Astrocyte of the cerebellum (primary cell): ENCODE measurements around the gene MNT.

Experiments
- DNase-seq: peaks from one replicate; pipeline ENCODE4 v3.0.0-alpha.2; 2011; ENCODE audit warnings: low read depth
- H3K4me3 ChIP-seq: 2 replicates; pipeline ENCODE4 v1.5.1; 2011; ENCODE audit warnings: mild to moderate bottlenecking, low read depth, low read length, moderate library complexity
- in situ Hi-C: cut with HindIII; loops from 2 replicates; pipeline ENCODE4 v1.10.0; 2017; ENCODE audit warnings: low sequenced_read_pairs
- TF ChIP-seq, protein P1 (sequence below): IDR thresholded peaks from 2 replicates; pipeline ENCODE4 v1.5.1; 2012; ENCODE audit warnings: low read length, low read depth, moderate library complexity, mild to moderate bottlenecking; ENCODE audit errors: missing control alignments

The MNT gene

DNA sequence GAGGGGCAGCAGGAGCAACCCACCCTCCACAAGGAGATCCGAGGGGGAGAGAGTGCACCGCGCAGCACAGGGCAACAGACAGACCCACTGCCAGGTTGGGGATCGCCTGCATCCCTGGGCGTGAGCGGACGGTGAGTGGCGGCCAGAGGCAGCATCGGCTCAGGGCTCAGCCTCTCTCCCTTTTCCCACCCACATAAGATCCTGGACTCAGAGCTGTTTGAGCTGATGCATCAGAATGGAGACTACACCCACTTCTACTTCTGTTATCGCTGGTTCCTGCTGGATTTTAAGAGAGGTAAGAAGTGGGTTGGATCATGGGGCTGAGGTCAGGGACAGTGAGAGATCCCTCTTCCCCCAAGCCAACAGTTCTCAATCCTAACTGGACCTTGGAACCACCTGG is 23.2 kb downstream of the MNT start:
- no peak for DNase-seq
- TF ChIP-seq, protein P1, sequence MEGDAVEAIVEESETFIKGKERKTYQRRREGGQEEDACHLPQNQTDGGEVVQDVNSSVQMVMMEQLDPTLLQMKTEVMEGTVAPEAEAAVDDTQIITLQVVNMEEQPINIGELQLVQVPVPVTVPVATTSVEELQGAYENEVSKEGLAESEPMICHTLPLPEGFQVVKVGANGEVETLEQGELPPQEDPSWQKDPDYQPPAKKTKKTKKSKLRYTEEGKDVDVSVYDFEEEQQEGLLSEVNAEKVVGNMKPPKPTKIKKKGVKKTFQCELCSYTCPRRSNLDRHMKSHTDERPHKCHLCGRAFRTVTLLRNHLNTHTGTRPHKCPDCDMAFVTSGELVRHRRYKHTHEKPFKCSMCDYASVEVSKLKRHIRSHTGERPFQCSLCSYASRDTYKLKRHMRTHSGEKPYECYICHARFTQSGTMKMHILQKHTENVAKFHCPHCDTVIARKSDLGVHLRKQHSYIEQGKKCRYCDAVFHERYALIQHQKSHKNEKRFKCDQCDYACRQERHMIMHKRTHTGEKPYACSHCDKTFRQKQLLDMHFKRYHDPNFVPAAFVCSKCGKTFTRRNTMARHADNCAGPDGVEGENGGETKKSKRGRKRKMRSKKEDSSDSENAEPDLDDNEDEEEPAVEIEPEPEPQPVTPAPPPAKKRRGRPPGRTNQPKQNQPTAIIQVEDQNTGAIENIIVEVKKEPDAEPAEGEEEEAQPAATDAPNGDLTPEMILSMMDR: no peak
- H3K4me3 ChIP-seq: no peak overlapping the region
- in situ Hi-C loops: no loop called here

DNA sequence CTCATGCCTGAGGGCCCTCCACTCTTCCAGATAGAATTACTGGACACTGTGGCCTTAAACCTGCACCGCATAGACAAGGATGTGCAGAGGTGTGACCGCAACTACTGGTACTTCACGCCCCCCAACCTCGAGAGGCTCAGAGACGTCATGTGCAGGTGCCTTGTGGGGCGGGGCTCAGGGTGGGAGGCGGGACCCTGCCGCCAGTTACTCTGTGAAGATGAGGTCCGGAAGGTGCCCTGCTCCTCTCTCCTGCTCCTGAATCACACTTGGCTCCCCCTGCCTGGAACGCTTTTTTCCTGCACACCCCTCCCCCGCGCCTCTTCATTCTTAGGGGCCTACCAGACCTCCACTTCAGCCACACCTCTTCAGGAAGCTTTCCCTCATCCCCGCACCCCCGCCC is 24.8 kb downstream of the MNT start:
- DNase-seq: no peak
- in situ Hi-C loops: no loop called here
- no peak overlapping the region for H3K4me3 ChIP-seq
- TF ChIP-seq, protein P1: no peak

DNA sequence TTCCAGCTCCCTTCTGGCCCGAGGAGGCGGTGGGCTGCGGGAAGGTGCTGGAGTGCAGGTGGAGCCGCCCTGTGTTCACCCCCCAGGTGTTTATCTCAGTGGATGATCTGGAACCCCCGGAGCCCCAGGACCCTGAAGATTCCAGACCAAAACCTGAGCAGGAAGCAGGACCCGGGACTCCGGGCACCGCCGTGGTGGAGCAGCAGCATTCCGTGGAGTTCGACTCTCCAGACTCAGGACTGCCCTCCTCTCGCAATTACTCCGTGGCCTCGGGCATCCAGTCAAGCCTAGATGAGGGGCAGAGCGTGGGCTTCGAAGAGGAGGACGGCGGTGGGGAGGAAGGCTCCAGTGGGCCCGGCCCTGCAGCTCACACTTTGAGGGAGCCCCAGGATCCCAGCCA is 25.5 kb downstream of the MNT start:
- H3K4me3 ChIP-seq: no peak overlapping the region
- no peak for DNase-seq
- in situ Hi-C loops: no loop called here
- TF ChIP-seq, protein P1: no peak

DNA sequence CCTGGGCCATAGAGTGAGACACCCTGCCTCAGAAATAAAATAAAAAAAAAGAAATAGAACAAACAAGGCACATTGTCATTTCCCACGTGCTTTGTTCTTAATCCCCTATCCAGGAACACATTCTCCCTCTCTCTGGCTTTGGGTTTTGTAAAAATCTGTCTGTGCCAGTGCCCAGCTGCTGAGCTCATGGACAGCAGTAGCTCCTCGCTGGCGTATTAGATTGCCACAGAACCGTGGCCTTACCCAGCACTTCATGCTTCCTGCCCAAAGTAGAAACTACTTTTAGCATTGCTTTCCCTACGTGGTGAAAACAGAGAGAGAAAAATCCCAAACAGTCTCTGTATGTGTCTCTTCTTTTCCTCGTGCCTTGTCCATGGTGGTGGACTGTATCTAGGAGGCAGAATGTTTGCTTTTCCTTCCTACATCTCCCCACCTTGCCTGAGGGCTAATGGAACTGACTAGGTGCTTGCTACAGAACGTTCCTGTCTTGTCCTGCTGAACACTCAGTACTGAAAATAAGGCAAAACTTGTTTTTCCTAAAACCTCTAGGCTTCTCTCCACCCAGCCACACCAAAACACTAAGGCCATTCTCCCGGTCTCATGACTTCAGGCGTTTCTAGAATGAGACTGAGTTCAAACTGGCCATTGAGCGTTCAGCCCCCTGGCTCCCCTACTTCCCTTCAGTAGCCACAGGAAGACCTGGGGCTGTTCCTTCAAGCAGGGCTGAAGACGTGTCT is 26.1 kb downstream of the MNT start:
- no peak overlapping the region for H3K4me3 ChIP-seq

DNA sequence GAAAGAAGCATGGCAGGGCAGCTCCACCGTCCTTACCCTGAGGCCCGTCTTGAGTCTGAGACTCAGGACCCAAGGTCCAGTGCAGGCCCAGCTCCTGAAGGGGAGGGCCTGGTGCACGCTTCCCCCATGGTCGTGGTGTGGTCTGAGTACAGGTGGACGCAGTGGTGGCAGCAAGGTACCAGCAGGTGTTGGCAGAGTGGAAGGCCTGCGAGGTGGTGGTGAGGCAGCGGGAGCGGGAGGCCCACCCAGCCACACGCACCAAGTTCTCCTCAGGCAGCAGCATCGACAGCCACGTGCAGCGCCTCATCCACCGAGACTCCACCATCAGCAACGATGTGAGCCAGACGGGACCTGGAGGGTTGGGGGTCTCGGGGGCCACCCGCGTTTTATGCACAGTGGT is 27.7 kb downstream of the MNT start:
- no peak for DNase-seq

More for the DNA sequence above, 26.1 kb downstream of the MNT start:
- peak; percentile 34 for DNase-seq
- in situ Hi-C loops: no loop called here
- TF ChIP-seq, protein P1: no peak

DNA sequence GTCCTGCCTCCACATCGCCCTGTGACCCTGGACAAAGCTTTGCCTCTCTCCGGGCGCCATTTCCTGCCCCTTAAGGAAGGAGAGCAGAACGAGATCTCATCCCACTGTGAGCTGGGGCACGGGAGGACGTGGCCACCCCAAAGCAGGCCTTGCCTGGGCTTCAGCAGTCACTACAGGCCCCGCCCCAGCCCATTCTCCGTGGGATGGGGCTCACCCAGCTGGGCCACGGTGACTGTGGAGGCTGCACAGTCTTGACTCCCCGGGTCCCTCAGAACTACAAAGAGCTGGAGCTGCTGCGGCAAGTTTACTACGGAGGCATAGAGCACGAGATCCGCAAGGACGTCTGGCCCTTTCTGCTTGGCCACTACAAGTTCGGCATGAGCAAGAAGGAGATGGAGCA is 28.2 kb downstream of the MNT start:
- no peak for DNase-seq

More for the DNA sequence above, 27.7 kb downstream of the MNT start:
- TF ChIP-seq, protein P1: no peak
- H3K4me3 ChIP-seq: no peak overlapping the region
- in situ Hi-C loops: no loop called here

More for the DNA sequence above, 28.2 kb downstream of the MNT start:
- in situ Hi-C loops: no loop called here
- no peak overlapping the region for H3K4me3 ChIP-seq
- TF ChIP-seq, protein P1: no peak
